ENCODE measurements around the gene ORM2. TPM values are rescaled to one million over a fixed set of nuclear protein-coding genes. Genes with fewer than 3 reads are reported as not detected.
"Not testable (repeated sequence)": the region's sequence is repeated elsewhere in the genome, so short reads cannot be mapped to it uniquely, and the experiment has no call there.

ORM2 gene
- total and polyA plus RNA-seq, 2 experiments from 2014 or later, result 0.76 TPM

DNA sequence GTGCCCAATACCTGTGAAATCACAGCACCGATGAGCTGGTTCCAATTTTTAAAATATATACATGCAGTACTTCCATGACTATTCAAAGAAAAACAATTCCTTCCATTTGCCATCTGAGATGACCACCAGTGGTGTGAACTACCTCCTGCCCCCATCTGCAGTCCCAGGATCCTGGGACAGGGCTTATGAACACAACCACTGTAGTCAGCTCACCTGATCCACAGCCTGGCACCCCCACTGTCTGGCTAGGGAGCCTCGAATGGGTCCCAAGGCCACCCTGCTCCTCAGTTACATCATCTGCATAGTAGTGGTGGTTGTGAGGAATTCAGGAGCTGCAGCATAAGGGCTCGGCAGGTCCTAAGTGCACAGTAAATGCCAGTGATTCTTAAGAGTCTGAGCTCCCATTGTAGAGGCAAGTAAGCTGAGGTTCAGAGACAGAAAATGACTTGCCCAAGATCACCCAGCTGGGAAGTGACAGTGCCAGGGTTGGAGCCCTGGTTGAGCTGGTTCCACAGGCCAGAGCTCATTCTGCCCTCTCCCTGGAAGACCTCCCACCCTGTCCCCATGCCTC, 3.9 kb upstream of the ORM2 start:
- H3K27ac Mint-ChIP-seq; H3K27me3 ChIP-seq (ENCODE audit: insufficient read depth); H3K36me3 ChIP-seq (ENCODE audit: insufficient read depth); H3K27ac ChIP-seq (ENCODE audit: low read depth); DNase-seq (ENCODE audit: low spot score); H3K4me3 ChIP-seq; H3K36me3 Mint-ChIP-seq (ENCODE audit: low read depth); H3K79me2 ChIP-seq (replicated peaks; ENCODE audit: insufficient read depth); H3K27me3 Mint-ChIP-seq (ENCODE audit: insufficient read depth, low read depth, poor library complexity); H4K20me1 ChIP-seq (replicated peaks; ENCODE audit: insufficient read depth); H3K4me1 ChIP-seq (ENCODE audit: insufficient read depth); H3K4me2 ChIP-seq; H3K4me3 Mint-ChIP-seq; H2AFZ ChIP-seq; H3K4me1 Mint-ChIP-seq; H3K9me2 ChIP-seq (ENCODE audit: insufficient read depth); H3K9me3 Mint-ChIP-seq; H3F3A ChIP-seq (replicated peaks; ENCODE audit: low read depth); ATAC-seq: not testable (repeated sequence)

DNA sequence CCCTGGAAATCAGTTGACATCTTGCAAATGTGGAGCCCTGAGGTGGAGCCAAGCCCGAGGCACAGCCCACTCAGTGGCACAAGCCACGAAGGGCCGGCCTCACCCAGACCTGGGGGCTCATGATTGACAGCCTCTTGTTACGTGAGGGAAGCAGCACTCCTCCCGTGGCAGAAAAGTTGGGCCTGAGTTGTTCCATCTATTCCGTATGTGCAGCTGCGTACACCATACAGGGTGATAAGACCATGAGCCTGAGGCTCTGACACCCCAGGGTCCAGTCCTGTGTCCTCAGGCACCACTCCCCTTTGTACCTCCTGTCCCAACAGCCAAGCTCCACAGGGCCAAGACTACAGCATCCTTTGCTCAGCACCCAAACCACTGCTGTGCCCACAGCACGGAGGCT, 1.9 kb upstream of the ORM2 start:
- H3K9me3 Mint-ChIP-seq, result no peaks in the 10 kb centered on the region
- Histone ChIP-seq H3K79me2 (replicated peaks; ENCODE audit: insufficient read depth) (no peaks in the 10 kb centered on the region), H2AFZ (no peak overlapping the region), H3K27me3 (ENCODE audit: insufficient read depth) (no peaks in the 10 kb centered on the region), H3K4me2 (no peak overlapping the region), H3K9me2 (ENCODE audit: insufficient read depth) (no peaks in the 10 kb centered on the region), H4K20me1 (replicated peaks; ENCODE audit: insufficient read depth) (no peaks in the 10 kb centered on the region), H3K36me3 (ENCODE audit: insufficient read depth) (no peaks in the 10 kb centered on the region), H3K4me1 (ENCODE audit: insufficient read depth) (no peaks in the 10 kb centered on the region), H3F3A (replicated peaks; ENCODE audit: low read depth) (no peaks in the 10 kb centered on the region), H3K4me3 (no peak overlapping the region), H3K27ac (ENCODE audit: low read depth) (no peak overlapping the region)
- no peak overlapping the region for H3K4me3 Mint-ChIP-seq
- peaks cover 6% of the 10 kb centered on the region; the same call in 2 of the 3 replicates for H3K4me1 Mint-ChIP-seq
- ATAC-seq (no peak), DNase-seq (ENCODE audit: low spot score) (no peak)
- peaks cover 10% of the 10 kb centered on the region for H3K27me3 Mint-ChIP-seq (ENCODE audit: insufficient read depth, low read depth, poor library complexity)
- no peak overlapping the region for H3K27ac Mint-ChIP-seq
- no peaks in the 10 kb centered on the region; the same call in 2 of the 3 replicates for H3K36me3 Mint-ChIP-seq (ENCODE audit: low read depth)
- TF ChIP-seq EZH2phosphoT487 (IDR thresholded peaks at IDR 0.05; ENCODE audit: unreplicated experiment) (no peak), ZNF331 (CRISPR knock-in tag; IDR thresholded peaks at IDR 0.05; ENCODE audit: low read depth) (no peak), JUNB (IDR thresholded peaks at IDR 0.05; ENCODE audit: unreplicated experiment) (no peak), NANOG (IDR thresholded peaks at IDR 0.05; ENCODE audit: borderline replicate concordance) (no peak), CREB1 (CRISPR knock-in tag; IDR thresholded peaks at IDR 0.05; ENCODE audit: low read depth) (no peak), ZNF114 (CRISPR knock-in tag; IDR thresholded peaks at IDR 0.05) (no peak), EZH2 (IDR thresholded peaks at IDR 0.05; ENCODE audit: low read depth, unreplicated experiment) (no peak), STAT1 (IDR thresholded peaks at IDR 0.05; ENCODE audit: unreplicated experiment) (no peak), POLR2AphosphoS5 (IDR thresholded peaks at IDR 0.05; ENCODE audit: low read depth) (no peak)
- TF ChIP-seq, protein P1, sequence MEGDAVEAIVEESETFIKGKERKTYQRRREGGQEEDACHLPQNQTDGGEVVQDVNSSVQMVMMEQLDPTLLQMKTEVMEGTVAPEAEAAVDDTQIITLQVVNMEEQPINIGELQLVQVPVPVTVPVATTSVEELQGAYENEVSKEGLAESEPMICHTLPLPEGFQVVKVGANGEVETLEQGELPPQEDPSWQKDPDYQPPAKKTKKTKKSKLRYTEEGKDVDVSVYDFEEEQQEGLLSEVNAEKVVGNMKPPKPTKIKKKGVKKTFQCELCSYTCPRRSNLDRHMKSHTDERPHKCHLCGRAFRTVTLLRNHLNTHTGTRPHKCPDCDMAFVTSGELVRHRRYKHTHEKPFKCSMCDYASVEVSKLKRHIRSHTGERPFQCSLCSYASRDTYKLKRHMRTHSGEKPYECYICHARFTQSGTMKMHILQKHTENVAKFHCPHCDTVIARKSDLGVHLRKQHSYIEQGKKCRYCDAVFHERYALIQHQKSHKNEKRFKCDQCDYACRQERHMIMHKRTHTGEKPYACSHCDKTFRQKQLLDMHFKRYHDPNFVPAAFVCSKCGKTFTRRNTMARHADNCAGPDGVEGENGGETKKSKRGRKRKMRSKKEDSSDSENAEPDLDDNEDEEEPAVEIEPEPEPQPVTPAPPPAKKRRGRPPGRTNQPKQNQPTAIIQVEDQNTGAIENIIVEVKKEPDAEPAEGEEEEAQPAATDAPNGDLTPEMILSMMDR (conservative IDR thresholded peaks at IDR 0.05; ENCODE audit: low read depth in 2 of 2), result no peak
- TF ChIP-seq, protein P2, sequence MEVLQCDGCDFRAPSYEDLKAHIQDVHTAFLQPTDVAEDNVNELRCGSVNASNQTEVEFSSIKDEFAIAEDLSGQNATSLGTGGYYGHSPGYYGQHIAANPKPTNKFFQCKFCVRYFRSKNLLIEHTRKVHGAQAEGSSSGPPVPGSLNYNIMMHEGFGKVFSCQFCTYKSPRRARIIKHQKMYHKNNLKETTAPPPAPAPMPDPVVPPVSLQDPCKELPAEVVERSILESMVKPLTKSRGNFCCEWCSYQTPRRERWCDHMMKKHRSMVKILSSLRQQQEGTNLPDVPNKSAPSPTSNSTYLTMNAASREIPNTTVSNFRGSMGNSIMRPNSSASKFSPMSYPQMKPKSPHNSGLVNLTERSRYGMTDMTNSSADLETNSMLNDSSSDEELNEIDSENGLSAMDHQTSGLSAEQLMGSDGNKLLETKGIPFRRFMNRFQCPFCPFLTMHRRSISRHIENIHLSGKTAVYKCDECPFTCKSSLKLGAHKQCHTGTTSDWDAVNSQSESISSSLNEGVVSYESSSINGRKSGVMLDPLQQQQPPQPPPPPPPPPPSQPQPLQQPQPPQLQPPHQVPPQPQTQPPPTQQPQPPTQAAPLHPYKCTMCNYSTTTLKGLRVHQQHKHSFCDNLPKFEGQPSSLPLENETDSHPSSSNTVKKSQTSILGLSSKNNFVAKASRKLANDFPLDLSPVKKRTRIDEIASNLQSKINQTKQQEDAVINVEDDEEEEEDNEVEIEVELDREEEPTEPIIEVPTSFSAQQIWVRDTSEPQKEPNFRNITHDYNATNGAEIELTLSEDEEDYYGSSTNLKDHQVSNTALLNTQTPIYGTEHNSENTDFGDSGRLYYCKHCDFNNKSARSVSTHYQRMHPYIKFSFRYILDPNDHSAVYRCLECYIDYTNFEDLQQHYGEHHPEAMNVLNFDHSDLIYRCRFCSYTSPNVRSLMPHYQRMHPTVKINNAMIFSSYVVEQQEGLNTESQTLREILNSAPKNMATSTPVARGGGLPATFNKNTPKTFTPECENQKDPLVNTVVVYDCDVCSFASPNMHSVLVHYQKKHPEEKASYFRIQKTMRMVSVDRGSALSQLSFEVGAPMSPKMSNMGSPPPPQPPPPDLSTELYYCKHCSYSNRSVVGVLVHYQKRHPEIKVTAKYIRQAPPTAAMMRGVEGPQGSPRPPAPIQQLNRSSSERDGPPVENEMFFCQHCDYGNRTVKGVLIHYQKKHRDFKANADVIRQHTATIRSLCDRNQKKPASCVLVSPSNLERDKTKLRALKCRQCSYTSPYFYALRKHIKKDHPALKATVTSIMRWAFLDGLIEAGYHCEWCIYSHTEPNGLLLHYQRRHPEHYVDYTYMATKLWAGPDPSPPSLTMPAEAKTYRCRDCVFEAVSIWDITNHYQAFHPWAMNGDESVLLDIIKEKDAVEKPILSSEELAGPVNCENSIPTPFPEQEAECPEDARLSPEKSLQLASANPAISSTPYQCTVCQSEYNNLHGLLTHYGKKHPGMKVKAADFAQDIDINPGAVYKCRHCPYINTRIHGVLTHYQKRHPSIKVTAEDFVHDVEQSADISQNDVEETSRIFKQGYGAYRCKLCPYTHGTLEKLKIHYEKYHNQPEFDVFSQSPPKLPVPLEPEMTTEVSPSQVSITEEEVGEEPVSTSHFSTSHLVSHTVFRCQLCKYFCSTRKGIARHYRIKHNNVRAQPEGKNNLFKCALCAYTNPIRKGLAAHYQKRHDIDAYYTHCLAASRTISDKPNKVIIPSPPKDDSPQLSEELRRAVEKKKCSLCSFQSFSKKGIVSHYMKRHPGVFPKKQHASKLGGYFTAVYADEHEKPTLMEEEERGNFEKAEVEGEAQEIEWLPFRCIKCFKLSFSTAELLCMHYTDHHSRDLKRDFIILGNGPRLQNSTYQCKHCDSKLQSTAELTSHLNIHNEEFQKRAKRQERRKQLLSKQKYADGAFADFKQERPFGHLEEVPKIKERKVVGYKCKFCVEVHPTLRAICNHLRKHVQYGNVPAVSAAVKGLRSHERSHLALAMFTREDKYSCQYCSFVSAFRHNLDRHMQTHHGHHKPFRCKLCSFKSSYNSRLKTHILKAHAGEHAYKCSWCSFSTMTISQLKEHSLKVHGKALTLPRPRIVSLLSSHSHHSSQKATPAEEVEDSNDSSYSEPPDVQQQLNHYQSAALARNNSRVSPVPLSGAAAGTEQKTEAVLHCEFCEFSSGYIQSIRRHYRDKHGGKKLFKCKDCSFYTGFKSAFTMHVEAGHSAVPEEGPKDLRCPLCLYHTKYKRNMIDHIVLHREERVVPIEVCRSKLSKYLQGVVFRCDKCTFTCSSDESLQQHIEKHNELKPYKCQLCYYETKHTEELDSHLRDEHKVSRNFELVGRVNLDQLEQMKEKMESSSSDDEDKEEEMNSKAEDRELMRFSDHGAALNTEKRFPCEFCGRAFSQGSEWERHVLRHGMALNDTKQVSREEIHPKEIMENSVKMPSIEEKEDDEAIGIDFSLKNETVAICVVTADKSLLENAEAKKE (CRISPR knock-in tag; IDR thresholded peaks at IDR 0.05), result no peak
- TF ChIP-seq, protein P3, sequence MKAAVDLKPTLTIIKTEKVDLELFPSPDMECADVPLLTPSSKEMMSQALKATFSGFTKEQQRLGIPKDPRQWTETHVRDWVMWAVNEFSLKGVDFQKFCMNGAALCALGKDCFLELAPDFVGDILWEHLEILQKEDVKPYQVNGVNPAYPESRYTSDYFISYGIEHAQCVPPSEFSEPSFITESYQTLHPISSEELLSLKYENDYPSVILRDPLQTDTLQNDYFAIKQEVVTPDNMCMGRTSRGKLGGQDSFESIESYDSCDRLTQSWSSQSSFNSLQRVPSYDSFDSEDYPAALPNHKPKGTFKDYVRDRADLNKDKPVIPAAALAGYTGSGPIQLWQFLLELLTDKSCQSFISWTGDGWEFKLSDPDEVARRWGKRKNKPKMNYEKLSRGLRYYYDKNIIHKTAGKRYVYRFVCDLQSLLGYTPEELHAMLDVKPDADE (IDR thresholded peaks at IDR 0.05), result no peak
